K562 (cell line): ENCODE data around the gene MICAL1. TPM values are rescaled to one million over a fixed set of nuclear protein-coding genes. Genes with fewer than 3 reads are reported as not detected.

Experiments
- CREM ChIP-seq: IDR thresholded peaks from 2 replicates; pipeline ENCODE4 v1.6.1; 2014; ENCODE audit warnings: antibody characterized with exemption, low read depth
- ETV1 ChIP-seq: fragments of 450-650 bp; conservative IDR thresholded peaks from 2 replicates; pipeline ENCODE4 v1.6.1; 2016; ENCODE audit warnings: missing genetic modification characterization, control low read depth, low read depth, missing compliant biosample characterization
- FOXM1 ChIP-seq, 2 experiments: fragments of 450-650 bp in 1 of 2; sonication (generic) in 1 of 2; formaldehyde crosslinking in 1 of 2; IDR thresholded peaks; 2 replicates each; pipeline versions ENCODE4 v1.6.1 to v1.9.0; 2017 to 2022; ENCODE audit warnings: low read depth in 2 of 2, mild to moderate bottlenecking in 2 of 2, missing genetic modification reagents in 1 of 2, moderate library complexity in 1 of 2
- KAT8 ChIP-seq: fragments of 450-650 bp; IDR thresholded peaks from 2 replicates; pipeline ENCODE4 v1.6.1; 2016; ENCODE audit warnings: low read depth, mild to moderate bottlenecking
- L3MBTL2 ChIP-seq: fragments of 450-650 bp; IDR thresholded peaks from 2 replicates; pipeline ENCODE4 v1.6.1; 2016; ENCODE audit warnings: mild to moderate bottlenecking, moderate library complexity
- PRPF4 ChIP-seq: fragments of 200-400 bp; formaldehyde crosslinking; IDR thresholded peaks from one replicate; pipeline ENCODE4 v1.6.1; 2017; ENCODE audit warnings: low read length, low read depth, mild to moderate bottlenecking; ENCODE audit not compliant: insufficient read depth, poor library complexity, severe bottlenecking
- RBM25 ChIP-seq: fragments of 200-400 bp; formaldehyde crosslinking; IDR thresholded peaks from 2 replicates; pipeline ENCODE4 v1.6.1; 2018; ENCODE audit warnings: low read length, low read depth, moderate library complexity; ENCODE audit not compliant: severe bottlenecking
- SUPT5H ChIP-seq: fragments of 450-650 bp; IDR thresholded peaks from 2 replicates; pipeline ENCODE4 v1.6.1; 2016
- TAF15 ChIP-seq: fragments of 200-400 bp; formaldehyde crosslinking; IDR thresholded peaks from 2 replicates; pipeline ENCODE4 v1.6.1; 2017; ENCODE audit warnings: mild to moderate bottlenecking, low read depth, low read length, moderate library complexity
- TBP ChIP-seq: optimal IDR thresholded peaks from 2 replicates; pipeline ENCODE3; 2011; ENCODE audit warnings: low read depth, low read length, improper control_type of control experiment
- ZNF12 ChIP-seq: sonication (generic); formaldehyde crosslinking; IDR thresholded peaks from 2 replicates; pipeline ENCODE4 v1.4.0; 2020; ENCODE audit warnings: mild to moderate bottlenecking, missing genetic modification reagents
- ZNF507 ChIP-seq: conservative IDR thresholded peaks from 2 replicates; pipeline ENCODE4 v1.6.1; 2017; ENCODE audit warnings: missing genetic modification characterization, missing compliant biosample characterization
- polyA plus RNA-seq, 8 experiments: library from polyadenylated mRNA; depleted of rRNA in 4 of 8; stranded (reverse) in 5 of 8; unstranded in 3 of 8; fragments of >200 nt; fragmentation: Nextera tagmentation in 2 of 8; fragmentation: Illumina TruSeq in 1 of 8; extraction: Ambion mirVana in 2 of 8; extraction: Trizol in 1 of 8; gene quantifications; 2 replicates each; pipeline versions ENCODE4 v1.2.1 to v1.2.3, GENCODE V29; 2011 to 2014; ENCODE audit warnings: inconsistent platforms in 1 of 8, missing spikeins in 1 of 8
- total RNA-seq, 7 experiments: library from RNA; depleted of rRNA in 6 of 7; stranded (reverse); fragments of >200 nt in 6 of 7; fragmentation: Illumina TruSeq in 2 of 7; extraction: Trizol in 2 of 7; gene quantifications; 2 replicates each; pipeline versions ENCODE4 v1.2.1 to v1.2.3, GENCODE V29; 2011 to 2021; ENCODE audit warnings: low replicate concordance in 1 of 7
- TF ChIP-seq, protein P1 (sequence below), 2 experiments: fragments of 450-650 bp in 1 of 2; IDR thresholded peaks; 2 replicates each; pipeline ENCODE4 v1.6.1; 2011 to 2017; ENCODE audit warnings: low read depth in 2 of 2, antibody characterized with exemption in 1 of 2, borderline replicate concordance in 1 of 2, low read length in 1 of 2, mild to moderate bottlenecking in 1 of 2, mixed read lengths in 1 of 2; ENCODE audit not compliant: control insufficient read depth in 1 of 2
- TF ChIP-seq, protein P2 (sequence below): fragments of 450-650 bp; IDR thresholded peaks from 2 replicates; pipeline ENCODE4 v1.6.1; 2014; ENCODE audit warnings: low read depth, mild to moderate bottlenecking, moderate library complexity, borderline replicate concordance
- TF ChIP-seq, protein P3 (sequence below): sonication (generic); formaldehyde crosslinking; IDR thresholded peaks from 2 replicates; pipeline ENCODE4 v1.8.1; 2023; ENCODE audit warnings: mild to moderate bottlenecking, missing genetic modification reagents

The MICAL1 gene
- total and polyA plus RNA-seq, 9 of the 15 experiments (the other 6 are each of a cell fraction or from before 2014, with no cell fraction given) = 0.07 to 15.2 (median 7.0) TPM

DNA sequence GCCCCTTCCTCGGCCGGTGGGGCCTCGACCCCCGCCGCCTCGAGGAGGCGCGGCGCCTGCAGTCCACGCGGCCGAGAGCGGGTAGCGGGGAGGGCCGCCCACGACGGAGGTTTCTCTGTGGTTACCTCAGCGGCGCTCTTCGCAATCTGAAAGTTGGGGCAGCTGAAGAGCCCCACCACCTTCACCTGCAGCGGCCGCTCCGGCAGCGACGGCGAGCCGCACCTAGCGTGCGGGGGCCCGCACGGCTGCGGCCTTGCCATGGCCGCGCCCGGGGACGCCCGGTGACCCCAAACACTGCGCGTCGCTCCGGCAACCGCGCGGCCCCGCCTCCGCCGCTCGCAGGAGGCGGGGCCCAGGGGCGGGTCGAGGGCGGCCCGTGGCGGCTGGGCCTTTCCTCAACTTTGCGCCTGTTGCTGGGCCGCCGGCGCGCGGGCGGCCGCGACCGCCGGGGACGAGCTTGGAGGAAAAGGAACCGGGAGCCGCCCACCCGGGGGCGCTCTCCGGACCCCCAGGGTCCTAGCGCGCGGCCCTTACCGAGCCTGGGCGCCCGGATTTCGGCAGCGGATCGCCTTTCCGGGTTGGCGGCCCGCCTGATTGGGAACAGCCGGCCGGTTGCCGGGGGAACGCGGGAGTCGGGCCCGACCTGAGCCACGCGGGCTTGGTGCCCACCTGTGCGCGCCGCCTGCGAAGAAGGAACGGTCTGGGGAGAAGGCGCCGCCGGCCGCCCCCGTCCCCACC, 15.1 kb downstream of the MICAL1 start, which contains the start of the genes PPIL6 and SMPD2 (continued):
- TF ChIP-seq, protein P1, sequence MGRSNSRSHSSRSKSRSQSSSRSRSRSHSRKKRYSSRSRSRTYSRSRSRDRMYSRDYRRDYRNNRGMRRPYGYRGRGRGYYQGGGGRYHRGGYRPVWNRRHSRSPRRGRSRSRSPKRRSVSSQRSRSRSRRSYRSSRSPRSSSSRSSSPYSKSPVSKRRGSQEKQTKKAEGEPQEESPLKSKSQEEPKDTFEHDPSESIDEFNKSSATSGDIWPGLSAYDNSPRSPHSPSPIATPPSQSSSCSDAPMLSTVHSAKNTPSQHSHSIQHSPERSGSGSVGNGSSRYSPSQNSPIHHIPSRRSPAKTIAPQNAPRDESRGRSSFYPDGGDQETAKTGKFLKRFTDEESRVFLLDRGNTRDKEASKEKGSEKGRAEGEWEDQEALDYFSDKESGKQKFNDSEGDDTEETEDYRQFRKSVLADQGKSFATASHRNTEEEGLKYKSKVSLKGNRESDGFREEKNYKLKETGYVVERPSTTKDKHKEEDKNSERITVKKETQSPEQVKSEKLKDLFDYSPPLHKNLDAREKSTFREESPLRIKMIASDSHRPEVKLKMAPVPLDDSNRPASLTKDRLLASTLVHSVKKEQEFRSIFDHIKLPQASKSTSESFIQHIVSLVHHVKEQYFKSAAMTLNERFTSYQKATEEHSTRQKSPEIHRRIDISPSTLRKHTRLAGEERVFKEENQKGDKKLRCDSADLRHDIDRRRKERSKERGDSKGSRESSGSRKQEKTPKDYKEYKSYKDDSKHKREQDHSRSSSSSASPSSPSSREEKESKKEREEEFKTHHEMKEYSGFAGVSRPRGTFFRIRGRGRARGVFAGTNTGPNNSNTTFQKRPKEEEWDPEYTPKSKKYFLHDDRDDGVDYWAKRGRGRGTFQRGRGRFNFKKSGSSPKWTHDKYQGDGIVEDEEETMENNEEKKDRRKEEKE (IDR thresholded peaks at IDR 0.05; ENCODE audit: borderline replicate concordance in 1 of 2, control insufficient read depth in 1 of 2, low read depth in 2 of 2, low read length in 1 of 2) = no peak
- no peak; the same call in 1 of the 2 replicates for TF ChIP-seq CREM
- peak; percentile 45; the same call in 1 of the 2 replicates for TF ChIP-seq FOXM1 (IDR thresholded peaks at IDR 0.05; ENCODE audit: low read depth)
- TF ChIP-seq FOXM1 (CRISPR knock-in tag; IDR thresholded peaks at IDR 0.05; ENCODE audit: low read depth) = peak; percentile 88
- TF ChIP-seq TBP = peak; percentile 67
- TF ChIP-seq ETV1 = no peak
- TF ChIP-seq ZNF507 (tag) = no peak
- no peak; the same call in 1 of the 2 replicates for TF ChIP-seq ZNF12 (CRISPR knock-in tag)
- TF ChIP-seq SUPT5H = peak; percentile 57
- TF ChIP-seq PRPF4 = no peak
- TF ChIP-seq, protein P2, sequence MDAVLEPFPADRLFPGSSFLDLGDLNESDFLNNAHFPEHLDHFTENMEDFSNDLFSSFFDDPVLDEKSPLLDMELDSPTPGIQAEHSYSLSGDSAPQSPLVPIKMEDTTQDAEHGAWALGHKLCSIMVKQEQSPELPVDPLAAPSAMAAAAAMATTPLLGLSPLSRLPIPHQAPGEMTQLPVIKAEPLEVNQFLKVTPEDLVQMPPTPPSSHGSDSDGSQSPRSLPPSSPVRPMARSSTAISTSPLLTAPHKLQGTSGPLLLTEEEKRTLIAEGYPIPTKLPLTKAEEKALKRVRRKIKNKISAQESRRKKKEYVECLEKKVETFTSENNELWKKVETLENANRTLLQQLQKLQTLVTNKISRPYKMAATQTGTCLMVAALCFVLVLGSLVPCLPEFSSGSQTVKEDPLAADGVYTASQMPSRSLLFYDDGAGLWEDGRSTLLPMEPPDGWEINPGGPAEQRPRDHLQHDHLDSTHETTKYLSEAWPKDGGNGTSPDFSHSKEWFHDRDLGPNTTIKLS = peak; percentile 84; the same call in 1 of the 2 replicates
- TF ChIP-seq, protein P3, sequence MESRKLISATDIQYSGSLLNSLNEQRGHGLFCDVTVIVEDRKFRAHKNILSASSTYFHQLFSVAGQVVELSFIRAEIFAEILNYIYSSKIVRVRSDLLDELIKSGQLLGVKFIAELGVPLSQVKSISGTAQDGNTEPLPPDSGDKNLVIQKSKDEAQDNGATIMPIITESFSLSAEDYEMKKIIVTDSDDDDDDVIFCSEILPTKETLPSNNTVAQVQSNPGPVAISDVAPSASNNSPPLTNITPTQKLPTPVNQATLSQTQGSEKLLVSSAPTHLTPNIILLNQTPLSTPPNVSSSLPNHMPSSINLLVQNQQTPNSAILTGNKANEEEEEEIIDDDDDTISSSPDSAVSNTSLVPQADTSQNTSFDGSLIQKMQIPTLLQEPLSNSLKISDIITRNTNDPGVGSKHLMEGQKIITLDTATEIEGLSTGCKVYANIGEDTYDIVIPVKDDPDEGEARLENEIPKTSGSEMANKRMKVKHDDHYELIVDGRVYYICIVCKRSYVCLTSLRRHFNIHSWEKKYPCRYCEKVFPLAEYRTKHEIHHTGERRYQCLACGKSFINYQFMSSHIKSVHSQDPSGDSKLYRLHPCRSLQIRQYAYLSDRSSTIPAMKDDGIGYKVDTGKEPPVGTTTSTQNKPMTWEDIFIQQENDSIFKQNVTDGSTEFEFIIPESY = peak; percentile 59; the same call in 1 of the 2 replicates
- TF ChIP-seq TAF15 = no peak
- no peak for TF ChIP-seq KAT8
- peak; percentile 100 for TF ChIP-seq L3MBTL2
- no peak for TF ChIP-seq RBM25
